Keratinocyte (primary cell): ENCODE results near the gene GLP2R.

Experiments used
- EZH2 ChIP-seq: IDR thresholded peaks from one replicate; pipeline ENCODE4 v1.6.1; 2012; ENCODE audit warnings: inconsistent platforms, mild to moderate bottlenecking, low read length, moderate library complexity
- TF ChIP-seq, protein P1 (sequence below), 3 experiments: IDR thresholded peaks in 1 of 3; conservative IDR thresholded peaks in 1 of 3; optimal IDR thresholded peaks in 1 of 3; 2 replicates in 2 of 3; 3 replicates in 1 of 3; pipeline versions ENCODE3 to v1.5.1; 2011; ENCODE audit warnings: low read length in 3 of 3, mild to moderate bottlenecking in 3 of 3, moderate library complexity in 2 of 3, control low read depth in 1 of 3, inconsistent platforms in 1 of 3; ENCODE audit not compliant: insufficient read depth in 2 of 3; ENCODE audit errors: extremely low read depth in 1 of 3

GRCh38 chr17:9935408-9935807 is 109.7 kb downstream of the GLP2R start:
- no peak for TF ChIP-seq EZH2
- TF ChIP-seq, protein P1, sequence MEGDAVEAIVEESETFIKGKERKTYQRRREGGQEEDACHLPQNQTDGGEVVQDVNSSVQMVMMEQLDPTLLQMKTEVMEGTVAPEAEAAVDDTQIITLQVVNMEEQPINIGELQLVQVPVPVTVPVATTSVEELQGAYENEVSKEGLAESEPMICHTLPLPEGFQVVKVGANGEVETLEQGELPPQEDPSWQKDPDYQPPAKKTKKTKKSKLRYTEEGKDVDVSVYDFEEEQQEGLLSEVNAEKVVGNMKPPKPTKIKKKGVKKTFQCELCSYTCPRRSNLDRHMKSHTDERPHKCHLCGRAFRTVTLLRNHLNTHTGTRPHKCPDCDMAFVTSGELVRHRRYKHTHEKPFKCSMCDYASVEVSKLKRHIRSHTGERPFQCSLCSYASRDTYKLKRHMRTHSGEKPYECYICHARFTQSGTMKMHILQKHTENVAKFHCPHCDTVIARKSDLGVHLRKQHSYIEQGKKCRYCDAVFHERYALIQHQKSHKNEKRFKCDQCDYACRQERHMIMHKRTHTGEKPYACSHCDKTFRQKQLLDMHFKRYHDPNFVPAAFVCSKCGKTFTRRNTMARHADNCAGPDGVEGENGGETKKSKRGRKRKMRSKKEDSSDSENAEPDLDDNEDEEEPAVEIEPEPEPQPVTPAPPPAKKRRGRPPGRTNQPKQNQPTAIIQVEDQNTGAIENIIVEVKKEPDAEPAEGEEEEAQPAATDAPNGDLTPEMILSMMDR (optimal IDR thresholded peaks at IDR 0.05 in 1 of 3, IDR thresholded peaks at IDR 0.05 in 1 of 3, conservative IDR thresholded peaks at IDR 0.05 in 1 of 3; ENCODE audit: extremely low read depth in 1 of 3, insufficient read depth in 2 of 3, low read length in 3 of 3), result no peak
